ENCODE results near the gene TCF15. TPM values are rescaled to one million over a fixed set of nuclear protein-coding genes. Genes with fewer than 3 reads are reported as not detected.
"Not testable (repeated sequence)": the region's sequence is repeated elsewhere in the genome, so short reads cannot be mapped to it uniquely, and the experiment has no call there.

TCF15 gene
- total and polyA plus RNA-seq, 5 donors from 2014 or later = not detected

DNA sequence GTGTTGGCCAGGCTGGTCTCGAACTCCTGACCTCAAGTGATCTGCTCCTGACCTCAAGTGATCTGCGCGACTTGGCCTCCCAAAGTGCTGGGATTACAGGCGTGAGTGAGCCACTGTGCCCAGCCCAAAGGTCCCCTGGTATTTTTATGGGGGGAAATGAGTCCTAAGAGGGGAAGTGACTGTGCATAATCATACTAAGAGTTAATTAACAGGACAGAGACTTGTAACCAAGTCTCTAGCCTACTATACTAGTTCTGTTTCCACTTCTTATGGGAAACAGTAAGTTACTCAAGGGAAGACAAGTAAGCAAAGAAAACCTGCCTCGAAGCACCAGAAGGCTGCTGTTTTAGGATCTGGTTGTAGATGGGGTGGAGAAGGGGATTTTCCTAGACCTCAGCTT lies 27.9 kb downstream of the TCF15 start:
- peaks cover 10% of the 10 kb centered on the region for H3K27me3 ChIP-seq (ENCODE audit: control insufficient read depth, insufficient read depth, low read length)
- no peaks in the 10 kb centered on the region for H3K4me1 ChIP-seq (ENCODE audit: control insufficient read depth, insufficient read depth, low read length, poor library complexity, severe bottlenecking)
- H3K36me3 ChIP-seq (ENCODE audit: control insufficient read depth, insufficient read depth, low read length) = no peaks in the 10 kb centered on the region
- Mint-ChIP-seq H3K4me1 (no peaks in the 10 kb centered on the region), H3K9me3 (peaks cover 0 to 3% (median 0%) of the 10 kb centered on the region in 7 donors), H3K36me3 (no peaks in the 10 kb centered on the region), H3K27me3 (peaks cover 13% of the 10 kb centered on the region), H3K4me3 (no peak overlapping the region), H3K27ac (no peak overlapping the region)
- H3K9me3 ChIP-seq (ENCODE audit: control insufficient read depth in 2 of 2, low read length in 2 of 2) = no peaks in the 10 kb centered on the region
- ATAC-seq (ENCODE audit: low read depth in 2 of 2) = no peak
- DNase-seq = no peak
- no peak overlapping the region for H3K4me3 ChIP-seq (ENCODE audit: low read depth, low read length)
- no peak overlapping the region for H3K27ac ChIP-seq (ENCODE audit: insufficient read depth, low read length, poor library complexity, severe bottlenecking)

DNA sequence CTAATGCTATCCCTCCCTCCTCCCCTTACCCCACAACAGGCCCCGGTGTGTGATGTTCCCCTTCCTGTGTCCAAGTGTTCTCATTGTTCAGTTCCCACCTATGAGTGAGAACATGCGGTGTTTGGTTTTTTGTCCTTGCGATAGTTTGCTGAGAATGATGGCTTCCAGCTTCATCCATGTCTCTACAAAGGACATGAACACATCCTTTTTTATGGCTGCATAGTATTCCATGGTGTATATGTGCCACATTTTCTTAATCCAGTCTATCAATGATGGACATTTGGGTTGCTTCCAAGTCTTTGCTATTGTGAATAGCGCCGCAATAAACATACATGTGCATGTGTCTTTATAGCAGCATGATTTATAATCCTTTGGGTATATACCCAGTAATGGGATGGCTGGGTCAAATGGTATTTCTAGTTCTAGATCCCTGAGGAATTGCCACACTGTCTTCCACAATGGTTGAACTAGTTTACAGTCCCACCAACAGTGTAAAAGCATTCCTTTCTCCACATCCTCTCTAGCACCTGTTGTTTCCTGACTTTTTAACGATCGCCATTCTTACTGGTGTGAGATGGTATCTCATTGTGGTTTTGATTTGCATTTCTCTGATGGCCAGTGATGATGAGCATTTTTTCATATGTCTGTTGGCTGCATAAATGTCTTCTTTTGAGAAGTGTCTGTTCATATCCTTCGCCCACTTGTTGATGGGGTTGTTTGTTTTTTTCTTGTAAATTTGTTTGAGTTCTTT lies 31.0 kb downstream of the TCF15 start:
- not testable (repeated sequence) for H3K9me3 Mint-ChIP-seq; ATAC-seq (ENCODE audit: low read depth in 2 of 2); DNase-seq; H3K36me3 ChIP-seq (ENCODE audit: control insufficient read depth, insufficient read depth, low read length); H3K4me3 Mint-ChIP-seq; H3K27ac ChIP-seq (ENCODE audit: insufficient read depth, low read length, poor library complexity, severe bottlenecking); H3K4me1 ChIP-seq (ENCODE audit: control insufficient read depth, insufficient read depth, low read length, poor library complexity, severe bottlenecking); H3K4me3 ChIP-seq (ENCODE audit: low read depth, low read length); H3K4me1 Mint-ChIP-seq; H3K9me3 ChIP-seq (ENCODE audit: control insufficient read depth in 2 of 2, low read length in 2 of 2); H3K27ac Mint-ChIP-seq; H3K27me3 Mint-ChIP-seq; H3K36me3 Mint-ChIP-seq; H3K27me3 ChIP-seq (ENCODE audit: control insufficient read depth, insufficient read depth, low read length)

DNA sequence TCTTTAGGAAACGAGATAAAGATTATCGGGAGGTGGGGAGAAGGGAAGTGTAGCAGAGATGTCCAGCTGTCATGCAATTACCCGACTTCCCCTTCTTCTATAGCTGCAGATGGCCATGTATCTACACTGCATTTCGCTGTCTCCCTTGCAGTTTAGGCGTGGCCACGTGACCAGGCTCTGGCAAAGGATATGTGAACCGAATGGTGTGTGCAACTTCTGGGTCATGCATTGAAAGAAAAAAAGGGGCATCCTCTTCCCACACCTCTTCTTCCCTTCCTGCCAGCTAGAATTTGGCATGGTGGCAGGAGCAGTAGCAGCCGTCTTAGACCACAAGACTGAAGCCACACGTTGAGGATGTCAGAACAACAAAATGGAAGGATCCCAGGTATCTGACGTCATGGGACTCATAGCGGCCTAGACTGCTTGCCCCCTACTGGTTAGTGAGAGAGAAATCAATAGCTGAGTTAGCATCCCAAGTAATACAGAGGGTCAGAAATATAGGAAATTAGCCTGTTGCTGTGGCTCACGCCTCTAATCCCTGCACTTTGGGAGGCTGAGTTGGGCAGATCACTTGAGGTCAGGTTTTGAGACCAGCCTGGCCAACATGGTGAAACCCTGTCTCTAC lies 32.8 kb downstream of the TCF15 start:
- Histone ChIP-seq H3K27me3 (ENCODE audit: control insufficient read depth, insufficient read depth, low read length) (peaks cover 6% of the 10 kb centered on the region), H3K9me3 (ENCODE audit: control insufficient read depth in 2 of 2, low read length in 2 of 2) (no peaks in the 10 kb centered on the region), H3K36me3 (ENCODE audit: control insufficient read depth, insufficient read depth, low read length) (no peaks in the 10 kb centered on the region), H3K4me3 (ENCODE audit: low read depth, low read length) (no peak overlapping the region), H3K4me1 (ENCODE audit: control insufficient read depth, insufficient read depth, low read length, poor library complexity, severe bottlenecking) (no peaks in the 10 kb centered on the region), H3K27ac (ENCODE audit: insufficient read depth, low read length, poor library complexity, severe bottlenecking) (no peak overlapping the region)
- Mint-ChIP-seq H3K27ac (no peak overlapping the region), H3K27me3 (peaks cover 17% of the 10 kb centered on the region), H3K4me1 (no peaks in the 10 kb centered on the region), H3K4me3 (no peak overlapping the region), H3K9me3 (peaks cover 0 to 1% (median 0%) of the 10 kb centered on the region in 7 donors), H3K36me3 (no peaks in the 10 kb centered on the region)
- no peak for DNase-seq
- no peak for ATAC-seq (ENCODE audit: low read depth in 2 of 2)

DNA sequence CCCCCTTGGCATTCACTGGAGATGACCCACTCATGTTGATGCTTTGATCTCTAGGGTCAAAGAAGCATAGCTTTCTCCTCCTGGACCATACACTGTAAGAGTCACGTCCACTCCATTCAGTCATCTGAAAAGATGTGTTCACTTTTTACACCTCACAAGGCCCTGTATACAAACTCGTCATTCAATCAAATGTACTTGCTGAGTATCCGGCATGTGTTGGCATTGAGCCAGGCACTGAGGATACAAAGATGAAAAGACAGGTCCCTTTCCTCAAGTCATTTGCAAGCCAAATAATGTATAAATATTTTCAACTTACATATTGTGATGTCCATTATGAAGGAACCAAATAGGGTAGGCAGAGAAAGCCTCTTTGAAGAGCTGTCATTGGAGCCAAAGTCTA lies 34.0 kb downstream of the TCF15 start:
- no peaks in the 10 kb centered on the region for H3K36me3 Mint-ChIP-seq
- peaks cover 0 to 1% (median 0%) of the 10 kb centered on the region in 7 donors for H3K9me3 Mint-ChIP-seq
- H3K27ac Mint-ChIP-seq = no peak overlapping the region
- Histone ChIP-seq H3K36me3 (ENCODE audit: control insufficient read depth, insufficient read depth, low read length) (no peaks in the 10 kb centered on the region), H3K4me1 (ENCODE audit: control insufficient read depth, insufficient read depth, low read length, poor library complexity, severe bottlenecking) (no peaks in the 10 kb centered on the region), H3K27me3 (ENCODE audit: control insufficient read depth, insufficient read depth, low read length) (peaks cover 2% of the 10 kb centered on the region), H3K27ac (ENCODE audit: insufficient read depth, low read length, poor library complexity, severe bottlenecking) (no peak overlapping the region), H3K9me3 (ENCODE audit: control insufficient read depth in 2 of 2, low read length in 2 of 2) (no peaks in the 10 kb centered on the region), H3K4me3 (ENCODE audit: low read depth, low read length) (no peak overlapping the region)
- H3K4me3 Mint-ChIP-seq = no peak overlapping the region
- ATAC-seq (ENCODE audit: low read depth in 2 of 2) (no peak), DNase-seq (no peak)
- no peaks in the 10 kb centered on the region for H3K4me1 Mint-ChIP-seq
- peaks cover 24% of the 10 kb centered on the region for H3K27me3 Mint-ChIP-seq

DNA sequence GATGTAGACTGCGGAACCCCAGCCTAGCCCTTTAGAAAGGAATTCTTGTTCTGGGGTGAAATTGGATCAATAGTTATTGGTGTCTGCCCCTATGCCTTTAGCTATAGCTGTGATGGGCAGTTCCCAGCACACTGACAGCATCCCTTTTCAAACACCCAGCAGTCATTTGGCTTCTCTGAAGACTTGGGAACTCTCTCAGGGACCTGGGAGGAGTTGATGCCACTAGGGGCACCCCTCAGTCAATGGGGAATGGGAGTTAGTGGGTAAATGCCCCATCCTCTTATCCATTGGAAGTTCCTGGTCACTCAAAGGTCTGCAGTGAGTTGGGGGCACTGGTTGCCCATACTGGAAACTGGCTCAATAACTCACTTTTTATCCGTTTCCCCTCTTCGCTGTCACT lies 34.9 kb downstream of the TCF15 start:
- H3K36me3 Mint-ChIP-seq = no peaks in the 10 kb centered on the region

DNA sequence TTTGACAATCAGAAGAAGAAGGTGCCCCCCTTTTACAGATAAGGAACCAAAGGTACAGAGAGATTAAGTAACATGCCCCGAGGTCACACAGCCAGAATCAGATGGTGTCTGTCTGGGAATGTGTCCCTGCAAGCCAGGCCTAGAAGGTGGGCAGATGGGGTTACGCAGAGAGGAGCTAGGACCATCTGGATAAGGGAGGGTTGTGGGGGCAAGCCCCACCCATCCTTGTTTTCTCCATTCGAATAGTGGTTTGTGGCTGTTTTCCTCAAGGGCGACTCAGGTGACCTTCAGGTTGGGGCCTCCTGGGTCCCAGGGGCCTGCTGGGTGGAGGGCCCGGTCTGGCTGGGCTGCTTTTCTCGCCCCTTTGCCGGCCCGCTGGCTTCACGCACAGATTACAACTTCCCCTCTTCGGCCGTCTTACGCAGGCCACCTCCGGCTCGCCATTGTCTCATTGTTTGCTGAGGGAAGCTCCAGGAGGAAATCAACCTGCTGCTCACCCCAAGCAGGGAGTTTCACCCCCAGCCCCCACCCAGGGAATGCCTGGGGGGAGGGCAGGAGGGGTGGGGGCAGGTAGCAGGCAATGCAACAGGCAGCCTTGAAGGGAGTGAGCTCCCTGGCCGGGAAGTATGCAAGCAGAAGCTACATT lies 35.7 kb downstream of the TCF15 start:
- Histone ChIP-seq H3K36me3 (ENCODE audit: control insufficient read depth, insufficient read depth, low read length) (no peaks in the 10 kb centered on the region), H3K4me3 (ENCODE audit: low read depth, low read length) (no peak overlapping the region), H3K27ac (ENCODE audit: insufficient read depth, low read length, poor library complexity, severe bottlenecking) (no peak overlapping the region), H3K9me3 (ENCODE audit: control insufficient read depth in 2 of 2, low read length in 2 of 2) (no peaks in the 10 kb centered on the region), H3K27me3 (ENCODE audit: control insufficient read depth, insufficient read depth, low read length) (no peaks in the 10 kb centered on the region), H3K4me1 (ENCODE audit: control insufficient read depth, insufficient read depth, low read length, poor library complexity, severe bottlenecking) (no peaks in the 10 kb centered on the region)
- Mint-ChIP-seq H3K27ac (no peak overlapping the region), H3K9me3 (peaks cover 0 to 1% (median 0%) of the 10 kb centered on the region in 7 donors), H3K4me1 (no peaks in the 10 kb centered on the region), H3K36me3 (no peaks in the 10 kb centered on the region), H3K27me3 (peaks cover 27% of the 10 kb centered on the region), H3K4me3 (no peak overlapping the region)
- ATAC-seq (ENCODE audit: low read depth in 2 of 2) = no peak
- no peak for DNase-seq

More for the DNA sequence above, 34.9 kb downstream of the TCF15 start:
- DNase-seq (no peak), ATAC-seq (ENCODE audit: low read depth in 2 of 2) (no peak)
- H3K27ac ChIP-seq (ENCODE audit: insufficient read depth, low read length, poor library complexity, severe bottlenecking) = no peak overlapping the region
- no peaks in the 10 kb centered on the region for H3K4me1 ChIP-seq (ENCODE audit: control insufficient read depth, insufficient read depth, low read length, poor library complexity, severe bottlenecking)
- H3K27me3 ChIP-seq (ENCODE audit: control insufficient read depth, insufficient read depth, low read length) = peaks cover under 1% of the 10 kb centered on the region
- no peak overlapping the region for H3K4me3 Mint-ChIP-seq
- H3K9me3 ChIP-seq (ENCODE audit: control insufficient read depth in 2 of 2, low read length in 2 of 2) = no peaks in the 10 kb centered on the region
- no peak overlapping the region for H3K4me3 ChIP-seq (ENCODE audit: low read depth, low read length)
- no peaks in the 10 kb centered on the region for H3K4me1 Mint-ChIP-seq
- H3K27me3 Mint-ChIP-seq = peaks cover 27% of the 10 kb centered on the region
- H3K27ac Mint-ChIP-seq = no peak overlapping the region
- H3K36me3 ChIP-seq (ENCODE audit: control insufficient read depth, insufficient read depth, low read length) = no peaks in the 10 kb centered on the region
- peaks cover 0 to 1% (median 0%) of the 10 kb centered on the region in 7 donors for H3K9me3 Mint-ChIP-seq

DNA sequence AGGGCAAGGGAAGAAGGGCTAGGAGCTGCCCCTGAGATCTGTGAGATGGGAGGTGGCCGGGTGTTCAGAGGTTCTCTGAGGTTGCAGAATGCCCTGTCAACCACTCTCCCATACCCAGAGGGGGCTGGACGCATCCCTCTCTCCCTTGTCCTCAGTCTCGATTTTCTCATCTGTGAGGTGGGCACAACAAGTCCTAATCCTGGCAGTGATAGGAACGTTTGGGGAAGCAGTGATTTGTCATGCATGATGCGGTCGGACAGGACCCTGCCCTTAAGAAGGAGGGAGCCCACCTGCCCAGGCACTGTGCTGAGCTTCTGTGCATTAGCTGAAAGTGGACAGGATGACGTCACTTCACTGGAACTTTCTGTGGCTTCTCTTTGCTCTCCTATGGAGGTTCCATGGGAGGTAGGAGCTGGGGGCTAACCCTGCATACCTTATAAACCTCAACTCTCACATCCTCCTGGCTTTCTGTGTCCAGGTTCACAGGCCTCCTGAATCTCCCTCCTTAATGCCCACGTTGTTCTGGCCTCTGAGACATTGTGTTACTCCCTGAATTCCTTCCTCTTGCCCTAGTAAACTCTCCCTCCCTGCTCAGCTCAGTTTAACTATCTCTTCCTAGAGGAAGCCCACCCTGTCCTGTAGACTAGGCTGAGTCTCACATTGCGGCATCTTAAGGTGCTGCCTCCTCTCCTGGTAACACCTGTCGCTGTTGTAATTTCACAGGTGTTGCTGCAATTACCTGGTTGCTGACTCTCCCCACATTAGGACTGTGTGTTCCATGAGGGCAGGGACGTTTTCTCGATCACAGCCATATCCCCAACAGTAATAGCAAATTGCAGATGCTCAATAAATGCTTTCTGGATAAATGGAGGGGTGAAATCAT lies 36.5 kb downstream of the TCF15 start:
- H3K27me3 Mint-ChIP-seq = peaks cover 27% of the 10 kb centered on the region
- H3K27ac Mint-ChIP-seq = no peak overlapping the region
- H3K36me3 ChIP-seq (ENCODE audit: control insufficient read depth, insufficient read depth, low read length) = no peaks in the 10 kb centered on the region
- H3K4me1 Mint-ChIP-seq = no peaks in the 10 kb centered on the region
- peaks cover 0 to 1% (median 0%) of the 10 kb centered on the region in 7 donors for H3K9me3 Mint-ChIP-seq
- H3K27ac ChIP-seq (ENCODE audit: insufficient read depth, low read length, poor library complexity, severe bottlenecking) = no peak overlapping the region
- no peaks in the 10 kb centered on the region for H3K4me1 ChIP-seq (ENCODE audit: control insufficient read depth, insufficient read depth, low read length, poor library complexity, severe bottlenecking)
- H3K36me3 Mint-ChIP-seq = no peaks in the 10 kb centered on the region
- H3K4me3 Mint-ChIP-seq = no peak overlapping the region
- H3K27me3 ChIP-seq (ENCODE audit: control insufficient read depth, insufficient read depth, low read length) = no peaks in the 10 kb centered on the region
- H3K4me3 ChIP-seq (ENCODE audit: low read depth, low read length) = no peak overlapping the region
- no peaks in the 10 kb centered on the region for H3K9me3 ChIP-seq (ENCODE audit: control insufficient read depth in 2 of 2, low read length in 2 of 2)
- no peak for ATAC-seq (ENCODE audit: low read depth in 2 of 2)
- DNase-seq = no peak
